Stimulated activated CD8-positive, alpha-beta memory T cell treated with anti-CD3 and anti-CD28 coated beads, Interleukin-7, amount 100 ng/mL, for 24 hours (primary cell): ENCODE results near the gene KYAT1.
"Not testable (repeated sequence)": the region's sequence is repeated elsewhere in the genome, so short reads cannot be mapped to it uniquely, and the experiment has no call there.

ENCODE experiments used
- DNase-seq: peaks from one replicate; pipeline ENCODE4 v3.0.0-alpha.2; 2020; ENCODE audit warnings: low read depth

The KYAT1 gene

DNA sequence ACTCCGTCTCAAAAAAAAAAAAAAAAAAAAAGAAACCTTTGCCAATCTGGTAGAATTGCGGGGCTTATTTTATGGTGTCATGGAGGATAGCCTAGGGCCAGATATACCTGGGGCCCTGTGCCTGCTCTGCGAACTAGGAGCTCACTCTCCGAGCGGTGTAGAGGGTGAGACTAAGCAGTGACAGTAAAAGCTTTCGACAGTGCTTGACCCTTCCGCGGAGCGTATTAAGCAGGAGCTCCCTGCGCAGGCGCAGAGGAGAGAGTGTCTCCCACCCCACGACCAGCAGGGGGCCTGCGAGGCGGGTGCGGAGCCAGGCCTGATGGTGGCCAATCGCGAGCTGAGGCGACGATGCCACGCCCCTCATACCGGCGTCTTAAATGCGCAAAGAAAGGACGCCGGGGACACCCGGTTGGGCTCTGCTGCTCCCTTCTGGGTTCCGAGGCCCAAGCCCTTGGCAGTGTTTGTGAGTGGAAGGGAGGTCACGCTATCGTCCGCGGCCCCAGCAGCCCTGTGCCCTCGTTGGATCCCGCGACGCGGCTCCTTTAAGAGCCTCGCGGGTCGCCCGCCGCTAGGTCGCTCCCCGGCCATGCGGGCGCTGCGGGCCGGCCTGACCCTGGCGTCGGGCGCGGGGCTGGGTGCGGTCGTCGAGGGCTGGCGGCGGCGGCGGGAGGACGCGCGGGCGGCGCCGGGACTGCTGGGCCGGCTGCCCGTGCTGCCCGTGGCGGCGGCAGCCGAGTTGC, 63.5 kb downstream of the KYAT1 start, which contains the start of gene ENDOG:
TSS of gene ENDOG (plus strand) at position 402 of the 740 bp plus-strand sequence. CDS start at position 587, 185 bp downstream.
- peak; percentile 97 for DNase-seq

DNA sequence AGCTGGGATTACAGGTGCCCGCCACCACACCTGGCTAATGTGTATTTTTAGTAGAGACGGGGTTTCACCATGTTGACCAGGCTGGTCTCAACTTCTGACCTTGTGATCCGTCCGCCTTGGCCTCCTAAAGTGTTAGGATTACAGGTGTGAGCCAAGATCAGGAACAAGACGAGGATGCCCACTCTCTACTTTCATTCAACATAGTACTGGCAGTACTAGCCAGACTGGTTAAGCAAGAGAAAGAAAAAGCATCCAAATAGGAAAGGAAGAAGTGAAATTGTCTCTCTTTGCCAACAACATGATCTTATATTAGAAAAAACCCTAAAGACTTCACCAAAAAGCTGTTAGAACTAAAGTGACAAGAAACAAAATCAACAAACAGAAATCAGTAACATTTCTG, 70.9 kb downstream of the KYAT1 start:
- DNase-seq, result no peak

DNA sequence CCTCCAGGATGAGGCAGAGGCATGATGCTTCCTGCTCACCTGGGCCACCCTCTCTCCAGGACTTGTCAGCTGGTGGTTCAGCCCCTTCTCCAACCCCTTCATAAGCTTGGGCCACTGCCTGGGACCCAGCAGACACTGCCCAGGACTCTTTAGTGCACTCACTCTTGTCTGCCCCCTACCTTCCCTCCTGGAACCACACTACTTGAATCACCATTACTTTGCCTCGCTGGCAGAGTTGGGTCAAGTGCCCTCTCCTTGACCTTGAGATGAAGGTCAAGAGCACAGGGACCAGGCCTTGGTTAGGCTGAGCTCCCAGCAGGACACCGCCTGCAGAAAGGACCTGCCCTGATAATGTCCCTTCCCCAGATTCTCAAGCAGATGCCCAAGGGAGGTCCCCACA, 71.9 kb downstream of the KYAT1 start:
- DNase-seq, result no peak

DNA sequence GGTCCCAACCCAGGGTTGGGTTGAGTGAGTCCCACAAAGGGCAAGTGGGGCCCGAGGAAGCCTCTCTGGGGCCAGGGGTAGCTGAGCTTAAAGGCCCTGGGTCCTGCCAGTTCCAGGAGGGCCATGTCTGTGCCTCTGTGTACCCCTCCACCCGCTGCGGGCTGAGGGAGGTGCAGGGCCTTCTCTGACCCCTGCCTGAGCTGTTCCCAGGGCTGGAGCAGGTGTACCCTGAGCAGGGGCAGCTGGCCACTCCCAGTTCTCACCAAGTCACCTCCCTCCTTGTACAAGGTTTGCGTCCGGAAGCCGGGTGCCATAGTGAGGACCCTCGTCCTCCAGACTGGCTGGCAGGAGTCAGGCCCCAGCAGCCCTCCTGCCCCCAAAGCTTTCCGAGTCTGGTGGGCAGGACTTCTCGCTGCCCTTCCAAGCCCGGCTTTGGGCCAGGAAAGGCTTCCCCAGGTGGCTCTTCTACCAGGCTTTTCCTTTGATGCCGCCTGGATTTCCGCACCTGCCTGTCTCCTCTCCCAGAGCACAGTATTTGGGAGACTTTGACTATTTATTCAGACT, 72.6 kb downstream of the KYAT1 start:
- no peak for DNase-seq

DNA sequence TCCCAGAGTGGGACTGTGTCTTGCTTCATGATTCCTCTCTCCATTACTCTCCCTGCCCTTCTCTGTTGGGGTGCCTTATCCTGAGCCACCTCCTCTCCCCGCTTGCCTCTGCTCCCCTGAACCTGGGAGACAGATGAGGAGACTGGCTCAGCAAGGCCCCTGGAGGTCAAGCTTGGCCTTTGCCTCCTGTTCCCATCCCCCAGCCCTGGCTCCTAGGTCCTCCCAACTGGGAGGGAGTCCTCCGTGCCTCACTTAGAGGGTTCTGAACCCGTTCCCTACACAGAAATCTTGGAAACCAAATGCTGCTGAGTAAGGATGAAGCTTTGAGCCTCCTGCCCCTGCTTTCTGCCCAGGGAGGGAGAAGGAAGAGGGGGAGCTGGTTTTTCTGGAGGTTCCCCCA, 73.2 kb downstream of the KYAT1 start:
- DNase-seq, result no peak

DNA sequence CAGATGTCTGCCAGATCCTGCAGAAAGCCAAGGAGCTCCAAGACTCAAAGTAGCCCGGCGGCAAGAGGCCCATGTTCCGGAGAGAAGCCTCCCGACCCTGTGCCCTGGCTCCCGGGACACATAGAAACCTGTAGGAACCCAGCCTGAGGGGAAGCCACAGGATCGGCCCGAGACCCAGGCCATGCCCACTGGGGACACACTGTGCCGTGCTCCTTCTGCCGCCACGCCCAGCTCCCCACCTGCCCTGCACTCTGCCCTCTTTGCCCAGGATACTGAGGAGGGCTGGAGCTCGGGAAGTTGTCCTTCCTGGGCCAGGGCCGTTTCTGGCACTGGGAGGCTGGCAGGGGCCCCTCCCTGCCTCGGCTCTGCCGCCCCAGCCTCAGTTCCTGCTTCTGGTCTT, 73.9 kb downstream of the KYAT1 start:
- no peak for DNase-seq

DNA sequence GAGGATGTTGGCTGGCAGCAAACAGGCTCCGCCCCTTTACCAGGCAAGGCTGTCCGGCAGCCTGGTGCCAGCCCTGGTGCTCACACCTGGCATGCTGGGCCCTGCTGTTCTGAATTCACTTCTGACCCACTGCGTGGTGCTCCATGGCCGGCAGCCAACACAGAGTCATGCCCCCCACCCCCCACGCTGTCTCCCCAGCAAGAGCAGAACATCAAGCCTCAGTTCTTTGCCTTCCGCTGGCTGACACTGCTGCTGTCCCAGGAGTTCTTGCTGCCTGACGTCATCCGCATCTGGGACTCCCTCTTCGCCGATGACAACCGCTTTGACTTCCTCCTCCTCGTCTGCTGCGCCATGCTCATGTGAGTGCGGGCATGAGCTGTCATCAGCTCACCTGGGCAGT, 76.1 kb downstream of the KYAT1 start:
- no peak for DNase-seq

DNA sequence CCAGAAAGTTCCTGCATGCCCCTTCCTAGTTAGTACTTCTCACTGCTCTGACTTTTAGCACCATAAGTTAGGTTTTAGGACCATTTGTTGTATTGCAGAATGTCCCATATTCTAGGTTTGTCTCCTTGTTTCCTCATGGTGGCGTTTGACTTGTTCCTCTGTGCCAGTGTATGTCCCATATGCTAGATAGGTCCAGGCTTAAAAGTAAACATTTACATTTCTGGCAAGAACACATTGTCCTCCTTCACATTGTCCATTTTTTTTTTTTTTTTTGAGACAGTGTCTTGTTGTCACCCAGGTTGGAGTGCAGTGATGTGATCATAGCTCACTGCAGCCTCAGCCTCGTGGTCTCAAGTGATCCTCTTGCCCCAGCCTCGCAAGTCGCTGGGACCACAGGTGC, 79.3 kb downstream of the KYAT1 start:
- no peak for DNase-seq

DNA sequence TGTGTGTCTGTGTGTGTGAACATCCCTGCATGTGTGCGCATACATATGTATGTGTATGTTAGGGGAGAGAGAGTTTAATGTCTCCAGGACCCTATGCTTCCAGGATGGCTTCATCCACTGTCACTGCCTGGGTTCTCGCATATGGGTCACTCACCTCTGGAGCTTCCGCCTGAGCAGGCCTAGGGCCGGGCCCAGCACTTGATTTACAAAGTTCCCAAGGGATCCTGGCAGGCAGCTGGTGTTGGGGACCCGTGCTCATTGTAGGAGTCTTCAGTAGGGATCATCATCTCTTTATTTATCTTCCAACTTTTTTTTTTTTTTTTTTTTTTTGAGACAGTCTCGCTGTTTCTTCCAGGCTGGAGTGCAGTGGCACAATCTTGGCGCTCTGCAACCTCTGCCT, 81.7 kb downstream of the KYAT1 start:
- no peak for DNase-seq

DNA sequence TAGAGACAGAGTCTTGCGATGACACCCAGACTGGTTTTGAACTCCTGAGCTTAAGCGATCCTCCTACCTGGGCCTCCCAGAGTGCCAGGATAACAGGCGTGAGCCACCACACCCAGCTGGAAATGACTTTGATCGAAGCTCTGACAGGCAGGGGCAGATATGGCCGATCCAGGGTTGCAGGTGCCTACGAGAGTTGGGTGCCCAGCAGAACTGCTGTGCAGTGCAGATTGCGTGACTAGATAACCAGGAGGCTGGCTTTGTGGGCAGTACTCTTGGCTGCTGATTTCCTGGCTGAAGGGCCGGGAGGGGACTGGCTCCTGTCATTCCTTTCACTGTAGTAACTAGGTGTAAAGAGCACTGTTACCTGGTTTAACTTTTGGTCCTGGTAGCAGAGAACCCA, 82.9 kb downstream of the KYAT1 start:
- no peak for DNase-seq

DNA sequence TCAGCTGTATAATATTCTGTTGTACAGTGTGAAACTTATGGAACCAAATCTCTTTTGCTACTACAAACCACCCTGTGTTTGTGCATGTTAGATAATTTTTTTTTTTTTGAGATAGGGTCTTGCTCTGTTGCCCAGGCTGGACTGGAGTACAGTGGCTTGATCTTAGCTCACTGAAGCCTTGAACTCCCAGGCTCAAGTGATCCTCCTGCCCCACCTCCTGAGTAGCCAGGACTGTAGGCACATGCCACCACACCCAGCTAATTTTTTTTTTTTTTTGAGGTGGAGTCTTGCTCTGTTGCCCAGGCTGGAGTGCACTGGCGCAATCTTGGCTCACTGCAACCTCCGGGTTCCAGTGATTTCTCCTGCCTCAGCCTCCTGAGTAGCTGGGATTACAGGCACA, 86.8 kb downstream of the KYAT1 start:
- not testable (repeated sequence) for DNase-seq

DNA sequence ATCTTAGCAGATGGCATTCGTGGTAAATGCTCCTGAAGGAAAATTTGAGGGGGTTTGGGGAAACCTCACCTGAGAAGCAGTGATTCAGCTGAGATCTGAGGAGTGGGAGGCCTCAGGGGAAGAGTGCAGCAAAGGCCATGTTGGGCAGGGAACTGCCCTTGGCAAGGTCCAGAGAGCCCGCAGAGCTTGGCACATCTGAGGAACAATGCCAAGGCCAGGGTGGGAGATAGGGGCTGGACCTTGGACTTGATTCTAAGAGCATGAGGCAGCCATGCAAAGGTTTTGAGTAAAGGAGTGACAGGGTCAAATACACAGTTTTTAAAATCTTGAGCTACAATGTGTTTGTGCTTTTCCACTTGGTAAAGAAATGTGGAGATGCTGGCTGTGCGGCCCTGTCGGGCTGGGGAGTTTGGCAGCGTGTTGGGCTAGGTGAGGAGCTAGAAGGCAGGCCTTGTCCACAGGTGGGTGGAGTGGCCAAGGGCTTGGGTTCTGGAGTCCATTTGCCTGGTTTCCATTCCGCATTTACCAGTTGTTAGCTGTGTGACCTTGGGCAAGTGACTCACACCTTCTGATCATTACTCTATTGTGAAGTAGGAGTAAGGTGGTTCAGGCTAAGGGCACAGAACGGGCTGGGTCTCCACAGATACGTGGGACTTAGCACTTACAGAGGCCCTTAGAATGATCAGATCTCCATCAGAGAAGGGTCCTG, 88.6 kb downstream of the KYAT1 start:
- DNase-seq, result no peak

DNA sequence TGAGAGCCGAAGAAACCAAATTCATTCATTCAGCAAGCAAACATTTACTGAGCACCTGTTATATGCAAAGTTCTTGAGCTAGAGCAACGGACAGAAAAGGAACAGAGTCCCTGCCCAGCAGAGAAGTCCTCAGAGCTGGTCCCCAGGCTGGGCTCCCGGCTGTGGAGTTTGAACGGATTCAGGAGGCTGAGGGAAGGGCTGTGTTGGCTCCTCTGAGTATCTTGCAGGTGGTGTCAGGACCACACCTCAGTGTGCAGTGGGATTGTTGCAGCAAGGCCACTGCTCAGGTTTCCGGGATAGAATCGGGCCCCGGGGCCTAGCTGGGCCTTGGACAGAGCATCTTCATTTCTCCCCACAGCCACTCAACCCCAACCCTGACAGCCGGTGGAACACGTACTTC, 89.6 kb downstream of the KYAT1 start:
- DNase-seq, result no peak

DNA sequence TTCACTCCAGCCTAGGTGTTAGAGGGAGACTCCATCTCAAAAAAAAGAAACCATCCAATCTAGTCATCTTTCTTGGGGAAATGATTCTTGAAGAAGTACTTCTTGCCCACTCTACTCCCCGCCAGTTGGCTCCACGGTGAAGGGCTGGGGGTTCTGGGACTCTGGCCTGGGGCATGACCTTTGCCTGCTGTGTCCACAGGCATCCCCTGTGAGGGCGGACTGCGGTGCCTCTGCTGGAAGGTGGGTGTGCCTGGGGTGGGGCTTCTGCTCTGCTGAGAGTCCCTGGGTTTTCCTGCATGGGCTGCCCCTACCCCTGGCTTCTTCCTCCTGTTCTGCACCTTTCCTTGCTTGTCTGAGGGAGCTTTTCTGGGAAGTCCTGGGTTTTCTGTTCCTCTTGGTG, 91.2 kb downstream of the KYAT1 start:
- DNase-seq, result no peak

DNA sequence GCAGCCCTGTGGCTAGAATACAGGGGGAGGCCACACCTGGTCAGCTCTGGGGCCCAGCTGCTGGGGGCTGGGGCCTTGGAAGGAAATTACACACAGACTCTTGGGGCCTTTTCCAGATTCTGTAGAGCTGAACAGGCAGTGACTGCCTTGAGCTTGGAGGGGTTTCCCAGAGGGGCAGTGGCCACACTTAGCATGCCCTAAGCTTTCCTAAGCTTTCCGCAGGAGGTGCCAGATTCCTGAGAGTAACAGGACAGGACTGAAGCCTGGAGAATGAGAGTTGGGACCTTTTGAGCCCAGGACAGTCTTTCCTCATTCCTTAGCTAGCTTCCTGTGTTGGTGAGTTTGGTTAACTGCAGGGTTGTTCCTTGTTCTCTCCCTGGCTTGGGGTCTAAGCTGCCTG, 93.3 kb downstream of the KYAT1 start:
- DNase-seq, result no peak

DNA sequence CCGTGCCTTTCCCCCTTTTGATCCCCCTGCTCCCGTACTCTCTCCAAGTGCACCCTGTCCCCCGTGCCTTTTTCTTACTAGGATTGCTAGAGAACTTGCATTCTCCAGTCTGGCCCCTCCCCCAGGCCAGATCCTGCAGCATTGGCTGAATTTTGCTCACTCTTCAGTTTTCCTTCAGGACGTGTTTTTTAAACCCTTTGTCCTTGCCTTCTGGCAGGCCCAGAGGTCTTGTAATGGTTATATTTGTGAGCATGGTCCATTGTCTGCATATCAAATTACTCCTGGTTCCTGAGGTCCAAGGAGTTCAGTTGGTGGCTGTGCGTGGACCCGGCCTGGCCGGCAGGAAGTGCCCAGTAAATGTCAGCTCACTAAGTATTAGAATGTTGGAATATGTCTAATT, 94.1 kb downstream of the KYAT1 start:
- no peak for DNase-seq

DNA sequence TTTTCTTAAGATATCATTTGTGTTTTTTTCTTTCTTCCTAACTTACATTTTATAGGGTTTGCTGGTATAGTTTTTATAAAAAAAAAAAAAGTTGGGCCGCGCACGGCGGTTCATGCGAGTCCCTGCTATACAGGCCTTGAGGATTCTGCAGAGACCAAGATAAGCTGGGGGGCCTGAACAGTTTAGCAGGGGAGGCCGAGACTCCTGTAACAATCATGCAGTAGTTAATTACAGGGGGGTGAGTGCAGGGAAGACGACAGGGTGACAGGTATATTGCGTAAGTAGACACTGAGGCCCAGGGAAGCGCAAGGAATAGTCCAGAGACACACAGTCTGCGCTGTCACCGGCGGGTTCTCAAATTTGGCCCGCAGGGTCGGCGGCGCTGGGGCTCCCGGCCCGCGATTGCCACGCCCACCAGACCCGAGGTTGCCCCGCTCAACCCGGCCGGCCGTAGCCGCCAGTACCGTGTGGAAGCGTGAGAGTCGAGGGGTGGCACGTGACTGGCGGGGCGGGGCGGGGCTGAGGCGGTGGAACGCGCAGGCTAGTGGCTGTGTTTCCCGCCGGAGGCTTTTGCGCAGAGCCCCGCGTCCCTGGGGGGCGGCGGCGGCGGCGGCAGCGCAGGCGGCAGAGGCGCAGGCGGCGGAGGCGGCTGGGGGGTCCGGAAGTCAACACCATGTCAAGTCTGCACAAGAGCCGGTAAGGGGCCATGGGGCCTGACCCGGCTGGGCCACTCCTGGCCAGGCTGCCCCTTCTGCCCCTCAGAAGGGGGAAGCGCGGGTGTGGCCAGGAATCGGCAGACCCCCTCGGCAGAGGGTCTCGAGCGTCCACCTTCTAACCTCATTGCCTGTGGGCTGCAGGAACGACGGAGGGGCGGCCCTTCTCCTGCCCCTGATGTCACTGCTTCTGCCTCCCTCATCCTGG, 94.8 kb downstream of the KYAT1 start, which contains the start of gene TBC1D13:
TSS of gene TBC1D13 (plus strand) at position 573 of the 921 bp plus-strand sequence. CDS start at position 674, 101 bp downstream.
- peak; percentile 84 for DNase-seq

DNA sequence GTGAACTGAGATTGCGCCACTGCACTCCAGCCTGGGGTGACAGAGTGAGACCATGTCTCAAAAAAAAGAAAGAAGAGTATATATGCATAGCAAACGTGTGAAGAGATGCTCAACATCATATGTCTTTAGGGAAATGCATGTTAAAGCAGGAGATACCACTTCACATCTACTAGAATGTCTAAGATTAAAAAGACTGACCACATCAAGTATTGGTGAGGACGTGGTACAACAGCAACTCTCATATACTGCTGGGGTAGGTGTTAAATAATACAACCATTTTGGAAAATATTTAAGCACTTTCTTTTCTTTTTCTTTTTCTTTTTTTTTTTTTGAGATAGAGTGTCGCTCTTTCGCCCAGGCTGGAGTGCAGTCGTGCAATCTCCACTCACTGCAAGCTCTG, 96.3 kb downstream of the KYAT1 start:
- DNase-seq, result no peak
